Transverse colon (tissue), 4 donors: Measurements from ENCODE around the gene PLCD3.

Experiments
- POLR2A ChIP-seq: fragments of 450-650 bp; IDR thresholded peaks from one replicate; pipeline ENCODE4 v1.6.1; 2016; ENCODE audit warnings: antibody characterized with exemption, mild to moderate bottlenecking, moderate library complexity
- POLR2AphosphoS5 ChIP-seq, 3 donors: sonication (generic); formaldehyde crosslinking; IDR thresholded peaks; one replicate each; pipeline ENCODE4 v1.6.1; 2016; ENCODE audit warnings: antibody characterized with exemption in 3 of 3
- TF ChIP-seq, protein P1 (sequence below), 5 experiments: fragments of 200-600 bp in 3 of 5; fragments of 450-650 bp in 2 of 5; sonication (generic) in 3 of 5; IDR thresholded peaks; 1 replicate in 2 of 5; 2 replicates in 3 of 5; pipeline ENCODE4 v1.5.1; 2016 to 2017; ENCODE audit warnings: antibody characterized with exemption in 5 of 5, inconsistent platforms in 3 of 5, mild to moderate bottlenecking in 2 of 5, moderate library complexity in 1 of 5

- TF ChIP-seq, protein P1, sequence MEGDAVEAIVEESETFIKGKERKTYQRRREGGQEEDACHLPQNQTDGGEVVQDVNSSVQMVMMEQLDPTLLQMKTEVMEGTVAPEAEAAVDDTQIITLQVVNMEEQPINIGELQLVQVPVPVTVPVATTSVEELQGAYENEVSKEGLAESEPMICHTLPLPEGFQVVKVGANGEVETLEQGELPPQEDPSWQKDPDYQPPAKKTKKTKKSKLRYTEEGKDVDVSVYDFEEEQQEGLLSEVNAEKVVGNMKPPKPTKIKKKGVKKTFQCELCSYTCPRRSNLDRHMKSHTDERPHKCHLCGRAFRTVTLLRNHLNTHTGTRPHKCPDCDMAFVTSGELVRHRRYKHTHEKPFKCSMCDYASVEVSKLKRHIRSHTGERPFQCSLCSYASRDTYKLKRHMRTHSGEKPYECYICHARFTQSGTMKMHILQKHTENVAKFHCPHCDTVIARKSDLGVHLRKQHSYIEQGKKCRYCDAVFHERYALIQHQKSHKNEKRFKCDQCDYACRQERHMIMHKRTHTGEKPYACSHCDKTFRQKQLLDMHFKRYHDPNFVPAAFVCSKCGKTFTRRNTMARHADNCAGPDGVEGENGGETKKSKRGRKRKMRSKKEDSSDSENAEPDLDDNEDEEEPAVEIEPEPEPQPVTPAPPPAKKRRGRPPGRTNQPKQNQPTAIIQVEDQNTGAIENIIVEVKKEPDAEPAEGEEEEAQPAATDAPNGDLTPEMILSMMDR (IDR thresholded peaks at IDR 0.05): peak in 1 of 5 experiments; percentile 8
- TF ChIP-seq POLR2AphosphoS5 (IDR thresholded peaks at IDR 0.05): no peak
- no peak for TF ChIP-seq POLR2A
These were observed 5.1 kb downstream of the PLCD3 start for GRCh38 chr17:45127207-45127547.
